H1 (cell line): Measurements from ENCODE around the gene LRP5. TPM values are rescaled to one million over a fixed set of nuclear protein-coding genes. Genes with fewer than 3 reads are reported as not detected.

Experiments
- CTCF ChIA-PET: fragments of 300-600 bp; sonication (Branson Sonifier 250); formaldehyde crosslinking; loops from one replicate; lab custom pipeline; 2021; ENCODE audit not compliant: partially characterized antibody; lab: Charles Lee
- POLR2A ChIA-PET: fragments of 300-600 bp; sonication (Branson Sonifier 250); formaldehyde crosslinking; loops from one replicate; lab custom pipeline; 2021; ENCODE audit warnings: inconsistent platforms; ENCODE audit not compliant: partially characterized antibody; lab: Charles Lee
- DNase-seq, 2 experiments: peaks; one replicate each; pipeline versions ENCODE4 v3.0.0 to v3.0.0-alpha.2; 2010 to 2022; ENCODE audit warnings: low spot score in 2 of 2, low read depth in 1 of 2, mixed read lengths in 1 of 2
- FAIRE-seq: peaks from 2 replicates; lab custom pipeline; 2011; peaks lifted over from hg19 to GRCh38; lab: Jason Lieb, UNC
- H2AFZ ChIP-seq: 2 replicates; pipeline ENCODE4 v1.8.1; 2012; ENCODE audit warnings: low read length, inconsistent platforms
- H2AK5ac ChIP-seq: 2 replicates; pipeline ENCODE4 v1.6.1; 2013; ENCODE audit warnings: low read depth, low read length
- H2BK120ac ChIP-seq: replicated peaks from 2 replicates; pipeline ENCODE3; 2013; ENCODE audit warnings: low read depth, low read length, inconsistent platforms
- H2BK12ac ChIP-seq: 2 replicates; pipeline ENCODE4 v1.6.1; 2013; ENCODE audit warnings: low read depth, low read length
- H2BK15ac ChIP-seq: 2 replicates; pipeline ENCODE4 v1.6.1; 2013; ENCODE audit warnings: low read length
- H2BK20ac ChIP-seq: 2 replicates; pipeline ENCODE4 v1.6.1; 2013; ENCODE audit warnings: low read length
- H2BK5ac ChIP-seq: 2 replicates; pipeline ENCODE4 v1.6.1; 2013; ENCODE audit warnings: low read depth, low read length
- H3K14ac ChIP-seq: 2 replicates; pipeline ENCODE4 v1.6.1; 2013; ENCODE audit warnings: inconsistent platforms; ENCODE audit not compliant: insufficient read length
- H3K18ac ChIP-seq: 2 replicates; pipeline ENCODE4 v1.6.1; 2013; ENCODE audit warnings: low read length; ENCODE audit errors: extremely low read depth
- H3K23ac ChIP-seq: 2 replicates; pipeline ENCODE4 v1.6.1; 2013; ENCODE audit warnings: inconsistent platforms; ENCODE audit not compliant: insufficient read length
- H3K23me2 ChIP-seq: 2 replicates; pipeline ENCODE4 v1.6.1; 2013; ENCODE audit warnings: low read depth, low read length
- H3K27ac ChIP-seq: 2 replicates; pipeline ENCODE4 v1.6.1; 2011; ENCODE audit warnings: low read depth, low read length, inconsistent platforms
- H3K27me3 ChIP-seq, 4 experiments: replicated peaks in 1 of 4; 1 replicate in 1 of 4; 2 replicates in 3 of 4; pipeline versions ENCODE4 v1.6.1 to v1.8.1; 2011 to 2013; ENCODE audit warnings: low read length in 3 of 4, mild to moderate bottlenecking in 3 of 4, inconsistent platforms in 2 of 4, mixed read lengths in 2 of 4, moderate library complexity in 1 of 4; ENCODE audit not compliant: control insufficient read depth in 3 of 4, insufficient read depth in 3 of 4; ENCODE audit errors: extremely low read depth in 1 of 4
- H3K36me3 ChIP-seq, 4 experiments: 2 replicates each; pipeline versions ENCODE4 v1.6.1 to v1.8.1; 2011 to 2013; ENCODE audit warnings: mild to moderate bottlenecking in 4 of 4, low read length in 3 of 4, moderate library complexity in 2 of 4, control low read depth in 1 of 4, inconsistent platforms in 1 of 4; ENCODE audit not compliant: insufficient read depth in 4 of 4, control insufficient read depth in 2 of 4
- H3K4ac ChIP-seq: replicated peaks from 2 replicates; pipeline ENCODE3; 2013; ENCODE audit warnings: low read length, low read depth, mixed read lengths, inconsistent platforms; ENCODE audit not compliant: insufficient read length
- H3K4me1 ChIP-seq, 4 experiments: replicated peaks in 1 of 4; 1 replicate in 1 of 4; 2 replicates in 3 of 4; pipeline versions ENCODE4 v1.6.1 to v1.8.1; 2011 to 2013; ENCODE audit warnings: low read length in 3 of 4, inconsistent platforms in 2 of 4, mixed read lengths in 1 of 4; ENCODE audit not compliant: insufficient read depth in 4 of 4, control insufficient read depth in 3 of 4
- H3K4me2 ChIP-seq, 2 experiments: 2 replicates each; pipeline versions ENCODE4 v1.6.1 to v1.8.1; 2011 to 2013; ENCODE audit warnings: low read depth in 2 of 2, low read length in 2 of 2, control low read depth in 1 of 2, inconsistent platforms in 1 of 2, mild to moderate bottlenecking in 1 of 2; ENCODE audit not compliant: insufficient read depth in 1 of 2
- H3K4me3 ChIP-seq, 4 experiments: fragments of 200-600, 300-600 bp in 1 of 4; sonication (generic), shearing (Covaris generic), sonication (Bioruptor Twin) in 1 of 4; 2 replicates each; pipeline versions ENCODE4 v1.5.1 to v1.8.1; 2011 to 2016; ENCODE audit warnings: low read length in 4 of 4, low read depth in 3 of 4, control low read depth in 2 of 4, inconsistent platforms in 2 of 4, mild to moderate bottlenecking in 2 of 4, mixed read lengths in 1 of 4, moderate library complexity in 1 of 4; ENCODE audit not compliant: insufficient read depth in 2 of 4; ENCODE audit errors: extremely low read depth in 1 of 4
- H3K56ac ChIP-seq: replicated peaks from 2 replicates; pipeline ENCODE3; 2013; ENCODE audit warnings: low read depth, mild to moderate bottlenecking, mixed read lengths, low read length, inconsistent platforms; ENCODE audit not compliant: insufficient read length
- H3K79me1 ChIP-seq: 2 replicates; pipeline ENCODE4 v1.6.1; 2013; ENCODE audit warnings: low read depth, low read length, control low read depth
- H3K79me2 ChIP-seq, 2 experiments: 2 replicates each; pipeline versions ENCODE4 v1.6.1 to v1.8.1; 2012 to 2013; ENCODE audit warnings: low read length in 2 of 2, mild to moderate bottlenecking in 2 of 2, inconsistent platforms in 1 of 2; ENCODE audit not compliant: insufficient read depth in 2 of 2, control insufficient read depth in 1 of 2
- H3K9ac ChIP-seq, 4 experiments: replicated peaks in 1 of 4; 1 replicate in 1 of 4; 2 replicates in 3 of 4; pipeline versions ENCODE4 v1.6.1 to v1.8.1; 2011 to 2013; ENCODE audit warnings: low read depth in 3 of 4, low read length in 3 of 4, control low read depth in 2 of 4, mild to moderate bottlenecking in 2 of 4, moderate library complexity in 2 of 4, inconsistent platforms in 1 of 4; ENCODE audit errors: extremely low read depth in 1 of 4
- H3K9me3 ChIP-seq, 2 experiments: 2 replicates each; pipeline versions ENCODE4 v1.6.1 to v1.8.1; 2012 to 2013; ENCODE audit warnings: mild to moderate bottlenecking in 2 of 2, moderate library complexity in 2 of 2, control low read depth in 1 of 2, inconsistent platforms in 1 of 2, low read depth in 1 of 2, low read length in 1 of 2, mixed read lengths in 1 of 2; ENCODE audit not compliant: insufficient read depth in 2 of 2
- H4K20me1 ChIP-seq, 2 experiments: replicated peaks in 1 of 2; 2 replicates each; pipeline versions ENCODE3 to v1.8.1; 2011 to 2013; ENCODE audit warnings: inconsistent platforms in 2 of 2, low read length in 2 of 2, mild to moderate bottlenecking in 1 of 2; ENCODE audit not compliant: insufficient read depth in 2 of 2, control insufficient read depth in 1 of 2
- H4K5ac ChIP-seq: 2 replicates; pipeline ENCODE4 v1.6.1; 2013; ENCODE audit warnings: low read length, low read depth, mixed read lengths, inconsistent platforms; ENCODE audit not compliant: insufficient read length
- H4K8ac ChIP-seq: 2 replicates; pipeline ENCODE4 v1.8.0; 2013; ENCODE audit warnings: mild to moderate bottlenecking, moderate library complexity, low read length, inconsistent platforms; ENCODE audit not compliant: insufficient read depth; ENCODE audit errors: extremely low read depth
- H4K91ac ChIP-seq: replicated peaks from 2 replicates; pipeline ENCODE3; 2013; ENCODE audit warnings: low read length, mixed read lengths, inconsistent platforms; ENCODE audit not compliant: insufficient read length
- CREB1 ChIP-seq: IDR thresholded peaks from 2 replicates; pipeline ENCODE4 v1.6.1; 2012; ENCODE audit warnings: inconsistent platforms
- JUND ChIP-seq: IDR thresholded peaks from 2 replicates; pipeline ENCODE4 v1.6.1; 2011; ENCODE audit warnings: mild to moderate bottlenecking, improper control_type of control experiment, low read length
- NRF1 ChIP-seq: IDR thresholded peaks from 2 replicates; pipeline ENCODE4 v1.6.1; 2011; ENCODE audit warnings: mild to moderate bottlenecking, low read depth, low read length, improper control_type of control experiment
- RFX5 ChIP-seq: IDR thresholded peaks from 2 replicates; pipeline ENCODE4 v1.6.1; 2011; ENCODE audit warnings: low read depth, low read length, improper control_type of control experiment, borderline replicate concordance
- SP2 ChIP-seq: IDR thresholded peaks from 2 replicates; pipeline ENCODE4 v1.6.1; 2012; ENCODE audit warnings: mild to moderate bottlenecking, low read length, inconsistent platforms
- TCF12 ChIP-seq: IDR thresholded peaks from 2 replicates; pipeline ENCODE4 v1.6.1; 2011; ENCODE audit warnings: low read depth, mild to moderate bottlenecking, low read length
- WGBS, 2 experiments: shearing (Covaris generic) in 1 of 2; methylation state at CpG; one replicate each; pipeline versions ENCODE4 v1.1.6 to v1.1.7; 2013 to 2015; ENCODE audit warnings: low lambda C conversion rate in 2 of 2, mixed read lengths in 2 of 2, inconsistent platforms in 1 of 2, low coverage in 1 of 2, missing lambda C conversion rate in 1 of 2; ENCODE audit not compliant: insufficient replicate concordance in 2 of 2, insufficient coverage in 1 of 2, insufficient read length in 1 of 2; ENCODE audit errors: extremely low coverage in 1 of 2, missing lambda C conversion rate in 1 of 2; 5-methylcytosine and 5-hydroxymethylcytosine counted together
- polyA plus RNA-seq, 7 experiments: library from polyadenylated mRNA; depleted of rRNA in 3 of 7; stranded (reverse) in 5 of 7; unstranded in 2 of 7; fragments of >200 nt in 5 of 7; fragments of 200-250 nt in 2 of 7; gene quantifications; 1 replicate in 5 of 7; 2 replicates in 1 of 7; 4 replicates in 1 of 7; pipeline versions ENCODE4 v1.2.1 to v1.2.3, GENCODE V29; 2011 to 2013; ENCODE audit warnings: missing spikeins in 2 of 7, mixed read lengths in 2 of 7
- total RNA-seq: library from RNA; stranded (reverse); fragmentation: NEBNext Ultra II Directional; extraction: Animal tissue kit (Norgen Biotek cat#: 25700); gene quantifications from 2 replicates; pipeline ENCODE4 v1.2.1, GENCODE V29; 2021
- TF ChIP-seq, protein P1 (sequence below): IDR thresholded peaks from 2 replicates; pipeline ENCODE4 v1.6.1; 2011; ENCODE audit warnings: low read depth, mild to moderate bottlenecking, low read length; ENCODE audit not compliant: insufficient read depth

LRP5 gene
- total and polyA plus RNA-seq, 2 of the 8 experiments (the other 6 are each of a cell fraction or from before 2014, with no cell fraction given): 19.0 to 38.9 TPM

GRCh38 chr11:68302670-68303069, 9.7 kb upstream of the LRP5 start:
- TF ChIP-seq CREB1 (no peak), JUND (no peak), NRF1 (no peak), SP2 (no peak), RFX5 (no peak), TCF12 (no peak)
- TF ChIP-seq, protein P1, sequence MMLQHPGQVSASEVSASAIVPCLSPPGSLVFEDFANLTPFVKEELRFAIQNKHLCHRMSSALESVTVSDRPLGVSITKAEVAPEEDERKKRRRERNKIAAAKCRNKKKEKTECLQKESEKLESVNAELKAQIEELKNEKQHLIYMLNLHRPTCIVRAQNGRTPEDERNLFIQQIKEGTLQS: no peak
- Histone ChIP-seq H3K79me2 (no peaks in the 10 kb centered on the region), H2AFZ (no peak overlapping the region), H3K79me1 (no peaks in the 10 kb centered on the region), H3K27ac (no peak overlapping the region), H3K36me3 (no peaks in the 10 kb centered on the region), H2BK12ac (no peak overlapping the region), H2BK20ac (no peak overlapping the region), H4K8ac (no peak overlapping the region), H3K4me1 (peaks cover 0 to 2% (median 0%) of the 10 kb centered on the region in 4 experiments; a peak in 2 of 7 replicates), H2AK5ac (no peak overlapping the region), H3K9me3 (peaks cover 8 to 11% of the 10 kb centered on the region in 2 experiments), H3K23ac (no peak overlapping the region), H2BK120ac (no peak overlapping the region), H3K56ac (no peak overlapping the region), H3K9ac (no peak overlapping the region), H3K4me3 (no peak overlapping the region), H3K27me3 (no peaks in the 10 kb centered on the region), H3K18ac (no peak overlapping the region), H3K23me2 (no peaks in the 10 kb centered on the region), H3K4ac (no peak overlapping the region), H4K5ac (no peak overlapping the region), H2BK5ac (no peak overlapping the region), H4K91ac (peak overlapping the region; percentile 54), H2BK15ac (no peak overlapping the region), H3K4me2 (no peak overlapping the region), H3K14ac (no peak overlapping the region), H4K20me1 (no peaks in the 10 kb centered on the region)
- no peak for FAIRE-seq
- ChIA-PET POLR2A (interaction anchor here (1.3 kb wide), 1 partner anchor 30 kb away, joined by 4 read pairs; no protein-coding TSS in a partner anchor), CTCF (interaction anchor here (0.6 to 2.0 kb wide), 5 partner anchors 14 to 43 kb away, joined by 3 to 4 read pairs (median 3); no protein-coding TSS in a partner anchor)
- no peak for DNase-seq
- 96% methylated on average over 7 of the region's 7 CpGs; no CpG with 5 or more reads in 1 of the 2 experiments for WGBS, 2 experiments
